ENCODE results near the gene SOAT1. TPM values are rescaled to one million over a fixed set of nuclear protein-coding genes. Genes with fewer than 3 reads are reported as not detected.
"Not testable (repeated sequence)": the region's sequence is repeated elsewhere in the genome, so short reads cannot be mapped to it uniquely, and the experiment has no call there.

SOAT1 gene
- total and polyA plus RNA-seq, 10 of the 15 experiments (the other 5 are each of a cell fraction or from before 2014, with no cell fraction given): 8.6 to 68.5 (median 22.3) TPM

DNA sequence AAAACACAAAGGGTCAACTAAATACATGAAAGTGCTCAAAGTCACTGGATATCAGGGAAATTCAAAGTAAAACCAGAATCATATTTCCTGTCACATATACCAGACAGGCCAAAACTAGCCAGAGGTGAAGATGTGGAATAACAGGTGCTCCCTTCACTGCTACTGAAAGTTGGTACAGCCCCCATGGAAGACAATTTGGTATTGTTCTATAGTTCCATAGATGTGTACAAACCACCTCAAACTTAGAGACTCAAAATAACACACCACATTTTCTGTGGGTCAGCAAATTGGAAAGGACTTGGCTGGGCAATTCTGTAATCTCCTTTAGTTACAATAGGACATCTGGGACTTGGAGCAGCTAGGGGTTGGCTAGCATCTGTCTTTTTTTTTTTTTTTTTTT lies 24.5 kb upstream of the SOAT1 start (continued):
- TF ChIP-seq, protein P1, sequence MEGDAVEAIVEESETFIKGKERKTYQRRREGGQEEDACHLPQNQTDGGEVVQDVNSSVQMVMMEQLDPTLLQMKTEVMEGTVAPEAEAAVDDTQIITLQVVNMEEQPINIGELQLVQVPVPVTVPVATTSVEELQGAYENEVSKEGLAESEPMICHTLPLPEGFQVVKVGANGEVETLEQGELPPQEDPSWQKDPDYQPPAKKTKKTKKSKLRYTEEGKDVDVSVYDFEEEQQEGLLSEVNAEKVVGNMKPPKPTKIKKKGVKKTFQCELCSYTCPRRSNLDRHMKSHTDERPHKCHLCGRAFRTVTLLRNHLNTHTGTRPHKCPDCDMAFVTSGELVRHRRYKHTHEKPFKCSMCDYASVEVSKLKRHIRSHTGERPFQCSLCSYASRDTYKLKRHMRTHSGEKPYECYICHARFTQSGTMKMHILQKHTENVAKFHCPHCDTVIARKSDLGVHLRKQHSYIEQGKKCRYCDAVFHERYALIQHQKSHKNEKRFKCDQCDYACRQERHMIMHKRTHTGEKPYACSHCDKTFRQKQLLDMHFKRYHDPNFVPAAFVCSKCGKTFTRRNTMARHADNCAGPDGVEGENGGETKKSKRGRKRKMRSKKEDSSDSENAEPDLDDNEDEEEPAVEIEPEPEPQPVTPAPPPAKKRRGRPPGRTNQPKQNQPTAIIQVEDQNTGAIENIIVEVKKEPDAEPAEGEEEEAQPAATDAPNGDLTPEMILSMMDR (IDR thresholded peaks at IDR 0.05 in 2 of 3, conservative IDR thresholded peaks at IDR 0.05 in 1 of 3; ENCODE audit: control insufficient read depth in 2 of 3, extremely low read depth in 1 of 3, insufficient read depth in 1 of 3, low read depth in 3 of 3, low read length in 3 of 3): no peak
- TF ChIP-seq TCF12 (IDR thresholded peaks at IDR 0.05; ENCODE audit: low read depth, low read length): no peak
- TF ChIP-seq MEF2A (IDR thresholded peaks at IDR 0.05; ENCODE audit: insufficient read depth, low read depth, low read length): no peak

DNA sequence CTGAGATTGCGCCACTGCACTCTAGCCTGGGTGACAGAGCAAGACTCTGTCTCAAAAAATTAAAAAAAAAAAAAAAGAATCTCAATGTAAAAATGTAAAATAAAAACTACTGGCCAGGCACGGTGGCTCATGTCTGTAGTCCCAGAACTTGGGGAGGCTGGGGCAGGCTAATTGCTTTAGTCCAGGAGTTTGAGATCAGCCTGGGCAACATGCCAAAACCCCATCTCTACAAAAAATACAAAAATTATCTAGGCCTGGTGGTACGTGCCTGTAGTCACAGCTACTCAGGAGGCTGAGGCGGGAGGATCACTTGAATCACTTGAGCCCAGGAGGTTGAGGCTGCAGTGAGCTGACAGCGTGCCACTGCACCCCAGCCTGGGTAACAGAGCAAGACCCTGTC lies 19.2 kb upstream of the SOAT1 start:
- H3K27ac ChIP-seq (ENCODE audit: control insufficient read depth, insufficient read depth); H2AFZ ChIP-seq (ENCODE audit: control insufficient read depth, low read depth, low read length); H4K20me1 ChIP-seq (ENCODE audit: control insufficient read depth, insufficient read depth); H3K4me2 ChIP-seq (ENCODE audit: control insufficient read depth, insufficient read depth); intact Hi-C loops (cut with micrococcal nuclease; ENCODE audit: unreplicated experiment); H3K27me3 ChIP-seq (replicated peaks in 1 of 2; ENCODE audit: control insufficient read depth in 2 of 2, insufficient read depth in 2 of 2, low read length in 1 of 2); H3K9ac ChIP-seq (ENCODE audit: control insufficient read depth, insufficient read depth, low read length); ATAC-seq; SMC1A ChIA-PET (ENCODE audit: uncharacterized antibody, unreplicated experiment); H3K4me1 ChIP-seq (ENCODE audit: control insufficient read depth, insufficient read depth, low read length); H3K79me2 ChIP-seq (ENCODE audit: control insufficient read depth, insufficient read depth, low read length); RAD21 ChIA-PET (ENCODE audit: unreplicated experiment); FAIRE-seq; DNase-seq (ENCODE audit: low read depth, low spot score); H3K4me3 ChIP-seq; in situ Hi-C loops (cut with MboI); H3K9me3 ChIP-seq (replicated peaks; ENCODE audit: control insufficient read depth, insufficient read depth, low read length); BruUV-seq (replicated peaks); H3K36me3 ChIP-seq (ENCODE audit: control insufficient read depth in 2 of 2, insufficient read depth in 2 of 2, low read length in 1 of 2): not testable (repeated sequence)
- CTCF ChIA-PET: interaction anchor here (0.9 kb wide), 1 partner anchor 195 kb away, joined by 4 read pairs; no protein-coding TSS in a partner anchor
- POLR2A ChIA-PET: interaction anchor here (0.7 kb wide), 1 partner anchor 664 kb away, joined by 6 read pairs; no protein-coding TSS in a partner anchor
- WGBS (ENCODE audit: insufficient coverage, insufficient replicate concordance, low lambda C conversion rate, missing lambda C conversion rate): 58% methylated on average over 5 of the region's 5 CpGs
